ENCODE results near the gene METTL23.

DNA sequence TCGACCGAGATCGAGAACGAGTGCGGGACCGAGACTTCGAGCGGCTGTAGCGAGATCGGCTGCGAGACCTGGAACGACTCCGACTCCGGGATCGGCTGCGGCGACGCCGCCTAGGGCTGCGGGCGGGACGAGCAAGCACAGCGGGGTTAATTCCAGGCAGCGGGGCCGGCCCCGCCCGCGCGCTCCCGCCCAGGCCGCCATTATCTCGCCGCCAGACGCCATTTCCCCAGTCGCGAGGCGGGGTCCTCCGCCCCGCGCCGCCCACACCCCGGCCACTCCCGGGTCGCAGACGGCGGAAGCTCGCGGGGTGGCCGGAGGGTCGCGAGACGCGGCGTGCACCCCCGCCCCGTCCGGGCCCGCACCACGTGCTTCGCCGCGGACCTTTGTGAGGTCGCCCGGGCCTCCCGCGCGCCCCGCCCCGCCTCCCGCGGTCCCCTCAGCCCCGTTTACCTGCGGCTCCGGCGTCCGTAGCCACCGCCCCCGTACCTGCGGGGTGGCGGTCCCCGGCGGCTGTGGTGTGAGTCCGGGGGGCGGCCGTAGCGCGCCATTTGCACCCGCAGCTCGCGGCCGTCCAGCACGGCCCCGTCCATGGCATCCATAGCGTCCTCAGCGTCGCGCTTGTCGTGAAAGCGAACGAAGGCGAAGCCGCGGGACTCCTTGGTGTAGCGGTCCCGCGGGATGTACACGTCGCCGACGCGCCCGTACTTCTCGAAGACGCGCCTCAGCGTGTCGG is 9.9 kb downstream of the METTL23 start:
- TF ChIP-seq POLR2AphosphoS5 (IDR thresholded peaks at IDR 0.05; ENCODE audit: low read depth, low read length) (no peak), SIN3A (IDR thresholded peaks at IDR 0.05; ENCODE audit: borderline replicate concordance, insufficient read depth, low read length) (peak; percentile 58; the same call in 1 of the 2 replicates), TAF1 (IDR thresholded peaks at IDR 0.05; ENCODE audit: borderline replicate concordance, insufficient read depth, low read length) (no peak)
- TF ChIP-seq, protein P1, sequence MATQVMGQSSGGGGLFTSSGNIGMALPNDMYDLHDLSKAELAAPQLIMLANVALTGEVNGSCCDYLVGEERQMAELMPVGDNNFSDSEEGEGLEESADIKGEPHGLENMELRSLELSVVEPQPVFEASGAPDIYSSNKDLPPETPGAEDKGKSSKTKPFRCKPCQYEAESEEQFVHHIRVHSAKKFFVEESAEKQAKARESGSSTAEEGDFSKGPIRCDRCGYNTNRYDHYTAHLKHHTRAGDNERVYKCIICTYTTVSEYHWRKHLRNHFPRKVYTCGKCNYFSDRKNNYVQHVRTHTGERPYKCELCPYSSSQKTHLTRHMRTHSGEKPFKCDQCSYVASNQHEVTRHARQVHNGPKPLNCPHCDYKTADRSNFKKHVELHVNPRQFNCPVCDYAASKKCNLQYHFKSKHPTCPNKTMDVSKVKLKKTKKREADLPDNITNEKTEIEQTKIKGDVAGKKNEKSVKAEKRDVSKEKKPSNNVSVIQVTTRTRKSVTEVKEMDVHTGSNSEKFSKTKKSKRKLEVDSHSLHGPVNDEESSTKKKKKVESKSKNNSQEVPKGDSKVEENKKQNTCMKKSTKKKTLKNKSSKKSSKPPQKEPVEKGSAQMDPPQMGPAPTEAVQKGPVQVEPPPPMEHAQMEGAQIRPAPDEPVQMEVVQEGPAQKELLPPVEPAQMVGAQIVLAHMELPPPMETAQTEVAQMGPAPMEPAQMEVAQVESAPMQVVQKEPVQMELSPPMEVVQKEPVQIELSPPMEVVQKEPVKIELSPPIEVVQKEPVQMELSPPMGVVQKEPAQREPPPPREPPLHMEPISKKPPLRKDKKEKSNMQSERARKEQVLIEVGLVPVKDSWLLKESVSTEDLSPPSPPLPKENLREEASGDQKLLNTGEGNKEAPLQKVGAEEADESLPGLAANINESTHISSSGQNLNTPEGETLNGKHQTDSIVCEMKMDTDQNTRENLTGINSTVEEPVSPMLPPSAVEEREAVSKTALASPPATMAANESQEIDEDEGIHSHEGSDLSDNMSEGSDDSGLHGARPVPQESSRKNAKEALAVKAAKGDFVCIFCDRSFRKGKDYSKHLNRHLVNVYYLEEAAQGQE (IDR thresholded peaks at IDR 0.05; ENCODE audit: insufficient read depth in 1 of 2, low read depth in 2 of 2, low read length in 2 of 2): no peak

All from PFSK-1 (cell line).